Activated CD4-positive, alpha-beta T cell treated with anti-CD3 and anti-CD28 coated beads, Interleukin-2, amount 50 U/mL, for 24 hours (primary cell): ENCODE data around the gene DSG4.

ENCODE experiments used
- DNase-seq, 2 donors: peaks; one replicate each; pipeline ENCODE4 v3.0.0-alpha.2; 2020; ENCODE audit warnings: low read depth in 1 of 2, low spot score in 1 of 2

Gene DSG4

GRCh38 chr18:31446854-31447253, 70.3 kb downstream of the DSG4 start:
- no peak for DNase-seq

- DNase-seq, result no peak
These were observed 71.1 kb downstream of the DSG4 start, which contains the start of gene DSG3 for GRCh38 chr18:31447530-31448191. Gene DSG3, plus strand, starts transcription at chr18:31447741. Its CDS starts 137 bp downstream, at chr18:31447878.

GRCh38 chr18:31450409-31450808, 73.8 kb downstream of the DSG4 start:
- no peak for DNase-seq

- DNase-seq, result no peak
These were observed 75.0 kb downstream of the DSG4 start for GRCh38 chr18:31451625-31452024.

GRCh38 chr18:31454066-31454708, 77.6 kb downstream of the DSG4 start:
- no peak for DNase-seq
